Activated gamma-delta T cell treated with anti-CD3 and anti-CD28 coated beads, Interleukin-2, amount 50 U/mL, for 16 hours (primary cell): ENCODE data around the gene KLHL22.

Source experiments
- DNase-seq: peaks from one replicate; pipeline ENCODE4 v3.0.0-alpha.2; 2020; ENCODE audit warnings: low read depth

The KLHL22 gene

GRCh38 chr22:20446383-20446970 lies 49.1 kb downstream of the KLHL22 start:
- no peak for DNase-seq

- no peak for DNase-seq
Observed at GRCh38 chr22:20444325-20444724, 51.3 kb downstream of the KLHL22 start.

GRCh38 chr22:20442485-20443284 lies 52.9 kb downstream of the KLHL22 start:
- DNase-seq = no peak

GRCh38 chr22:20441631-20442484 lies 53.7 kb downstream of the KLHL22 start:
- DNase-seq = no peak

- DNase-seq = no peak
Observed at GRCh38 chr22:20440637-20441591, 54.7 kb downstream of the KLHL22 start.

GRCh38 chr22:20439928-20440575 lies 55.5 kb downstream of the KLHL22 start:
- no peak for DNase-seq

GRCh38 chr22:20439556-20439927 lies 56.1 kb downstream of the KLHL22 start:
- DNase-seq = no peak

- DNase-seq = no peak
Observed at GRCh38 chr22:20438678-20439492, 56.7 kb downstream of the KLHL22 start.

- no peak for DNase-seq
Observed at GRCh38 chr22:20438427-20438677, 57.2 kb downstream of the KLHL22 start.

GRCh38 chr22:20437613-20438426 lies 57.8 kb downstream of the KLHL22 start, which contains the start of gene SCARF2:
SCARF2 (minus strand) TSS chr22:20437825; CDS start chr22:20437754, 71 bp downstream.
- no peak for DNase-seq

GRCh38 chr22:20436768-20437612 lies 58.6 kb downstream of the KLHL22 start:
- no peak for DNase-seq

- DNase-seq = no peak
Observed at GRCh38 chr22:20436307-20436767, 59.3 kb downstream of the KLHL22 start.

- DNase-seq = no peak
Observed at GRCh38 chr22:20435436-20436306, 59.9 kb downstream of the KLHL22 start.

GRCh38 chr22:20434773-20435172 lies 60.8 kb downstream of the KLHL22 start:
- no peak for DNase-seq

- DNase-seq = no peak
Observed at GRCh38 chr22:20434264-20434751, 61.3 kb downstream of the KLHL22 start.

- no peak for DNase-seq
Observed at GRCh38 chr22:20433686-20434241, 61.8 kb downstream of the KLHL22 start.

- no peak for DNase-seq
Observed at GRCh38 chr22:20433191-20433590, 62.4 kb downstream of the KLHL22 start.
